ENCODE data around the gene SLC8A2.
"Not testable (repeated sequence)": the region's sequence is repeated elsewhere in the genome, so short reads cannot be mapped to it uniquely, and the experiment has no call there.

Gene SLC8A2

GRCh38 chr19:47499863-47500830 is 28.5 kb upstream of the SLC8A2 start:
- no peak for DNase-seq

DNA sequence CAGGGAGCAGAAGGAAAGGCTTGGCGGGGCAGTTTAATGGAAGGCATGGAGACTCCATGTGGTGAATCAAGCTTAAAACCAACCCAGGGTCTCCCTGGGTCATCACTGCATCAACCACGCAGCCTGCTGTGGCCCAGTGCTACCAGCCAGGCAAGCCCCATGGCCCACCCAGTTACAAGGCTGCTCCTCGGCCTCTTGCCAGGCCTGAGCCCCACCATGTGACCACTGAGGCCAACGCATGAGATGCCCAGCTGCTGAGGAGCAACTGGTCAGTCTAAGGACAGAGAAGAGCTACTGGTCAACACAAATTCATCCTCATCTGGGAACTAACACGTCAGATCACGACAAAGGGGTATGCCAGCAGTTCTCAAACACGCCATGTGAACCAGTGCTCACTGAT is 27.7 kb upstream of the SLC8A2 start:
- DNase-seq: no peak

DNA sequence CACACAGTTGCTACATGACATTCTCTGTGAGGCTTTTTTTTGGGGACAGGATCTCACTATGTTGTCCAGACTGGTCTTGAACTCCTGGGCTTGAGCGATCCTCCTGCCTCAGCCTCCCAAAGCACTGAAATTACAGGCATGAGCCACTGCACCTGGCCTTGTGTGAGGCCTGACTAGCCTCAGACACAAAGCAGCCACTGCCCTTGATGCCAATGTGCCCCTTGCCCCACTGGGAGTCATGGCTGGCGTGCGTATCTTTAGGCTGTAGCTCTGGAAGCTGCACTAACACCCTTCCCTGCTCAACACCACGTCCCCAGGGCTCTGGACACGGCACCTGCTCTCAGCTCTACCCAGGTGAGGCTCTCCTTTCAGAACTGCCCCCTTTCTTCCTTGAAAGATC is 26.9 kb upstream of the SLC8A2 start:
- no peak for DNase-seq

DNA sequence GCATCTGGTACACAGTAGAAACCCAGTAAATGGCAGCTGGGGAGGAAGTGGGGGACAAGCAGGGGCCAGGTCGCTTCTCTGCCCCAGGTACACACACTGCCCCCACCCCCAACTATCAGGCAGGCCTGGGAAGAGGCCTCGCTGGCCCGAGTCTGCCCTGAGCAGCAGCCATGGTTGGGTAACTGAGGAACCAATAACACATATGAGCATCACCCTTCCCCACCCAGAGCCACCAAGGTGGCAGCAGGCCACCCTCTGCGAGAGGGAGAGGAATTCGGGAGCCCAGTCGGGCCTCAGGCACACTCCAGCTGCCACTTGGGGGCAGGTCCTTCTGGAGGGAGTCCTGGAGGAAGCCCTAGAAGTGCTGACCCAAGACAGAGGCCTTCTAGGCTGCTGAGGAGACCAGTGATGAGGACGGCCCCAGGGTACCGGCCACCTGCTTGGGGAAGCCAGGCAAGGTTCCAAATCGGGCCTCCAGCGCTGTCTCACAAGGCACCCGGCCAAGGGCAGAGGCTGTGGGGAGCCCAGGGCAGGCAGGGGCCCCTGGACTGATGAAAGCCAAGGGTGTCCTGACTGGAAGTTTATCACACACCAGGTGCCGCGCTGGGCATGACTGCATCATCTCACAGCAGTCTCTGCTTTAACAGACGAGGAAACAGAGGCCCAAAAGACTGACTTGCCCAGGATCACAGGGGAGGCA is 26.3 kb upstream of the SLC8A2 start:
- DNase-seq: no peak

GRCh38 chr19:47497050-47497766 is 25.5 kb upstream of the SLC8A2 start:
- DNase-seq: no peak

DNA sequence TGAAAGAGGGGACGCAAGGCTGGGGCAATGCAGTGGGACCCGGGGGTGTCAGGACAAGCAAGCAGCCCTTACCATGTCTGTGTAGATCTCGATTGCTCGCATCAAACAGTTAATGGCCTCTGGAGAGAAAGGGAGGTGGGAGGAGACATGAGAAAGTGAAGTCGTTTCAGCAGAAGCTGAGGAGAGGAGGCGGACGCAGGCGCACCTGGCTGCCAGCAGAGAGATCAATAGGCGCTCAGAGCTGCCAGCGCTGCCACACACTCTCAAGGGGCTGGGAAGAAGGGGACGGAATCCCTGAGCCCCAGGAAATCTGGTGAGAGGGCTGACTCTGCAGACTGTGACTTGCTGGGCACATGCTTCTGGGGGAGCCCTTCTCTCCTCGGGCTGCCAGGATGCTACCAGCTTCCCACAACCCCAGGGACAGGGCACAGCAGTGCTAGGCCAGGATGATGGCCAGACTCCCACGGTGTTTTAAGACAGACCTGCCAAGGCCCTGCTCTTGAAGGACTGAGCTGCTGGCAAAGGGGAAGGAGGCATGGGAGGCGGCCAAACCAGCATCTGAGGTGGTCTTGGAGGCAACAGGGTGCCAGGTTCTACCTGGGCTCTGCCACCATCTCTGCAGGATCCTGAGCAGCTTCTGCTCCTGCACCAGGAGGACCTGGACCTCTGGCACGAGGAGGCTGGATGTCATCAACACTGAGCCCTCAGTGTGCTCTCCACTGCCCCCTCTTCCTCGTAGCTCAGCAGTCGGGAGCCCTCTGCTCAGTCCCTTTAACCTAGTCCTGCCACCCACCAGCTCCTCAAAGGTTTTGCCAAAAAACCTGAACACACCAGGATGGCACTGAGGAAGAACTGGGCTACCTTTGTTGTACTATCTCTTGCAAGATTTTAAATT is 24.0 kb upstream of the SLC8A2 start:
- no peak for DNase-seq

- DNase-seq: peak; percentile 30
Observed at GRCh38 chr19:47494729-47495128, 23.0 kb upstream of the SLC8A2 start.

DNA sequence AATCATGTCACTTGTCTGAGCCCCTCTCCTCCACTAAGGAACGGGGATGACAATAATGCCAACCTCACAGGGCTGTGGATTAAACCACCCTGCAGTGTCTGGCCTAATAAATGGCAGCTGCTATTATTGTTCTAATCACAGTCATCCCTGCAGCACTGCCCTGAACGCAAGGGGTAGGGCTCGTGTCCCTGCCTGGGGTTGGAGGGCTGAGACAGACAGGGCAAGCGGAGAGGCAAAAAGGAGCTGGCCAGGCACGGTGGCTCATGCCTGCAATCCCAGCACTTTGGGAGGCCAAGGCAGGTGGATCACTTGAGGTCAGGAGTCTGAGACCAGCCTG is 22.5 kb upstream of the SLC8A2 start:
- DNase-seq: no peak

GRCh38 chr19:47493378-47494210 is 21.9 kb upstream of the SLC8A2 start:
- no peak for DNase-seq

- DNase-seq: no peak
Observed at GRCh38 chr19:47492571-47493377, 21.1 kb upstream of the SLC8A2 start.

GRCh38 chr19:47492137-47492533 is 20.4 kb upstream of the SLC8A2 start:
- no peak for DNase-seq

- no peak for DNase-seq
Observed at GRCh38 chr19:47491358-47492136, 19.9 kb upstream of the SLC8A2 start.

DNA sequence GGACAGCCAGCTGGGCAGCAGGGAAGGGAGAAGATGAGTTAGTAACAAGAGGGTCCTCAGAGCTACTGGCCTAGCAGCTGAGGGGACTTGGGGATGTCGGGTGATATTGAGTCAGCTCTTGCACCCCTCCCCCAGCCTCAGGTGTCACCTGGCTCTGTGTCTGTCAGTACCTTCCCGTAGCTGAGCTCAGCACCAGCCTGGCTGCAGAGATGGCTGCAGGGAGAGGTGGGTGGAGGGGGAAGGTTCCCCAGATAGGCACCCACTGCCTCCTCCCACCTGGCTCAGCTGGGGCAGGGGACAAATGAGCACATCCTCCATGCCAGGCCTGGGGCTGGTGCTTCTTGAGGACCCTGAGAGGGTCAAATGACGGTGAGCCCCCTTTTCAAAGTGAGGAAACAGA is 19.2 kb upstream of the SLC8A2 start:
- DNase-seq: no peak

DNA sequence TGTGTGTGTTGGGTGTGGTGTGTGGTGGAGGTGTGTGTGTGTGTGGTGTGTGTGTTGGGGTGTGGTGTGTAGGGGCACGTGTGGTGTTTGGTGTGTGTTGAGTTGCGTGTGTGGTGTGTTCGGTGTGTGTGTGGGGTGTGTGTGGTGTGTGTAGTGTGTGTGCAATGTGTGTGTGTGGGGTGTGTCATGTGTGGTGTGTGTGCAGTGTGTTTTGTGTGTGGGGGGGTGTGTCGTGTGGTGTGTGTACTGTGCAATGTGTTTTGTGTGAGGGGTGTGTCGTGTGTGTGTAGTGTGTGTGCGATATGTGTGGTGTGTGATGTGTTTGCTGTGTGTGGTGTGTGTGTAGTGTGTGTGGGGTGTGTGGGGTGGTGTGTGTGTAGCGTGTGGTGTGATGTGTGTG is 18.3 kb upstream of the SLC8A2 start:
- no peak for DNase-seq

DNA sequence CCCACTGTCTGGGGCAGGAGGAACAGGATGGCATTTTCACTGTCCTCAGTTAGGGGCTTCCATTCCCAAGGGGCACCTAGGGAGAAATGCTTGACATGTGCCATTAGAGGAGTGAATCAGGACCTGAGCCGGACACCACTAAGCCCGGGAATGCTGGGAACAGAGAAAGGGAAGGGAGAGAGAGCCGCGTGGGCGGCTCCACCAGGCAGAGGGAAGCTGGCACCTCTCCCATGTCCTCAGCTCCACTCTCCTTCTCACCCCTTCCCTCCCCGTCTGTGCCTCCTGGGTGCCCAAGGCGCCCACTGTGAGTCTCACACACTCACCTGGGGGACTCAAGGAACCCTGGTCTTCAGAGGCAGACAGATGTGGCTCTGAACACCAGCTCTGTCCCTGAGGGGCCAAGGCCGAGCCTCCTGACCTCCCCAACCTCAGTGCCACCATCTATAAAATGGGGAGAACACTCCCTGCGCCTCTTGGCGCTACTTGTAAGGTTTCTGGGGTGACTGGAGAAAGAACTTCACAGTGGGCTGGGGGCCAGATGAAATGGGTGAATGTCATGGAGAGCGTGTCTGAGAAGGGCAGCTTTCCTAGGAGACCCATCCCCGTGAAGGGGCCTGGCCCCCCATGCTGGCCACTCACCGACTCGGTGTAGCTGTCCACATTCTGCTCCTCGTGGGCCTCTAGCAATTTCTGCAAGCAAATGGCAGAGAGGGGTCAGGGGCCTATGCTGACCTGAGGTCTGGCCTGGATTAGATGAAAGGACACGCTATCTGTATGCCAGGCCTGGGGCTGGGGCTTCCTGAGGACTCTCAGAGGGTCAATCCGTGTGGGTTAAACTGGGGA is 17.6 kb upstream of the SLC8A2 start:
- DNase-seq: no peak

DNA sequence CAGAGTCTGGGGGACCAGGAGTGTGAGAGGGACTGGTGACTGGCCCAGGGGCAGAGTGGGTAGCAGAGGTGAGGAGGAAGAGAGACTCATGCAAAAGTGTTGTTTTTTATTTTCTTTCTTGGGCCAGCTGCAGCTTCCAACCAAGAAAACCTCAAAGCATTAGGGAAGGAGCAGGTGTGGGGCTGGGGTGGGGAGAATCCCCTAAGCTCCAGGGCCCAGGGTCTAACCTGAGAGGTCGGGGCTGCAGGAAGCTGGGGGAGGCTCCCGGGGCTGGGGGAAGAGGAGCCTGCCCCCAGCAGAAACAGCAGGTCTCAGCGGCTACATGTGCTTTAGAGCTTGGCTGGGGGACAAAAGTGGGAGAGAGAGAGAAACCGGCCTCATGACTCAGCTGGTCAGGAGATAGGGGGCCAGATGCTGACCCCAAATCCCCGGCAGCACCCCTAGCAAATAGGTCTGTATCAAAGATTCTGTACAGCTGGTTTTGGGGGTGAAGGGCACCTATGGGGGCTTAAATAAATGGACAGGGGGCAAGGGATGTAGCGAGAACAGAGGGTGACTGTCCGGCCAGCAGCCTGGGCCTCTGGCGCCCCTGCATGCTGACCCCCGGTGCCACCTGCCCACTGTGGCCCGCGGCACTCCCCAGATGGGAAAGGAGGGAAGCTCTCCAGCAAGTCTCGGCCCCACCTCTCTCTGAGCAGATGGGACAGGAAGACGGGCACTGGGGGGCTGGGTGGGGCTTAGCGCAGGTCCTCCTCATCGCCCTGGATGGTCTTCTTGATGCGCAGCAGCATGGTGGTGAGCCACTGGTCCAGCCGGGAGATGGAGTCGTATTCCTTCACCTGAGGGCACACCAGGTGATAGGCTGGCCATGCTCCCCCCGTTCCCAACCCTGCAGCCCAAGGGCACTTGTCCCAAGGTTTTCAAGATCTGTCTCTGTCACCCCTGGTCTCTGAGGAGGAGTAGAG is 16.1 kb upstream of the SLC8A2 start:
- DNase-seq: peak; percentile 24

DNA sequence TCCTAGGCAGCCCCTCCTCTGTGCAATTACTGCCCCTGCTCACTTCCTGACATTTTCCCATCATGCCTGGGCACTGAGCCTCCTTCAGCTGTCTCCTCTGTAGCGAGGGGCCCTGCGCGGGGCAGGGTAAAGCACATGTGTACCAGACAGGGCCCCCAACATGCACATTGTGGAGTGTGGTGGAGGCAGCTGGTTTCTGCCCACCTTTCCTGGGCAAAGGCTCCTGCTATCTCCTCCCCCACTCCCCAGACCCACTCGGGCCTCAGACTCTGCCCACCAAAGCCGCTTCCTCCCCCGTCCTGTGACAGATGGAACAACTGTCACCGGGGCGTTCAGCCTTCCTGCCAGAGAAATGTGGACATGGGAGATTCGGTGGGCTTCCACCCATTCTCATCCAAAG is 15.2 kb upstream of the SLC8A2 start:
- DNase-seq: no peak

- DNase-seq: not testable (repeated sequence)
Observed at GRCh38 chr19:47486220-47486619, 14.5 kb upstream of the SLC8A2 start.
